ENCODE data around the gene CCL13.

CCL13 gene

DNA sequence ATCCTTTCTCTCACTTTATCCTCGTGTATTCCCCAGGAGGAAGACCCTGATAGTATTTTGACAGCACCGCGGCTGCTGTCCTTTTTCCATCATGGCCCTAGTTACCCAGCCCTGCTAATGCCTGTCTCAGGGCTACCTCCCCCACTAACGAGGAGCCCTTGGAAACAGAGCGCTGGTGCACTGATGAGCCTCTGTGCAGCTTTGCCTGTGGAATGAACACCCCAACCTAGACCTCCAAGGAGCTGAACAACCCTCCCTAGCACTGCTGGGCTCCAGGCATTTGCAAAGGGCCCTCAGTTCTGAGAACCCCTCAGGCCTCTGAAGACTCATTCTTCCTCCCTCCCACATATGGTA lies 30.0 kb downstream of the CCL13 start:
- TF ChIP-seq, protein P1, sequence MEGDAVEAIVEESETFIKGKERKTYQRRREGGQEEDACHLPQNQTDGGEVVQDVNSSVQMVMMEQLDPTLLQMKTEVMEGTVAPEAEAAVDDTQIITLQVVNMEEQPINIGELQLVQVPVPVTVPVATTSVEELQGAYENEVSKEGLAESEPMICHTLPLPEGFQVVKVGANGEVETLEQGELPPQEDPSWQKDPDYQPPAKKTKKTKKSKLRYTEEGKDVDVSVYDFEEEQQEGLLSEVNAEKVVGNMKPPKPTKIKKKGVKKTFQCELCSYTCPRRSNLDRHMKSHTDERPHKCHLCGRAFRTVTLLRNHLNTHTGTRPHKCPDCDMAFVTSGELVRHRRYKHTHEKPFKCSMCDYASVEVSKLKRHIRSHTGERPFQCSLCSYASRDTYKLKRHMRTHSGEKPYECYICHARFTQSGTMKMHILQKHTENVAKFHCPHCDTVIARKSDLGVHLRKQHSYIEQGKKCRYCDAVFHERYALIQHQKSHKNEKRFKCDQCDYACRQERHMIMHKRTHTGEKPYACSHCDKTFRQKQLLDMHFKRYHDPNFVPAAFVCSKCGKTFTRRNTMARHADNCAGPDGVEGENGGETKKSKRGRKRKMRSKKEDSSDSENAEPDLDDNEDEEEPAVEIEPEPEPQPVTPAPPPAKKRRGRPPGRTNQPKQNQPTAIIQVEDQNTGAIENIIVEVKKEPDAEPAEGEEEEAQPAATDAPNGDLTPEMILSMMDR (conservative IDR thresholded peaks at IDR 0.05) = no peak
- H3K27ac ChIP-seq = no peak overlapping the region

DNA sequence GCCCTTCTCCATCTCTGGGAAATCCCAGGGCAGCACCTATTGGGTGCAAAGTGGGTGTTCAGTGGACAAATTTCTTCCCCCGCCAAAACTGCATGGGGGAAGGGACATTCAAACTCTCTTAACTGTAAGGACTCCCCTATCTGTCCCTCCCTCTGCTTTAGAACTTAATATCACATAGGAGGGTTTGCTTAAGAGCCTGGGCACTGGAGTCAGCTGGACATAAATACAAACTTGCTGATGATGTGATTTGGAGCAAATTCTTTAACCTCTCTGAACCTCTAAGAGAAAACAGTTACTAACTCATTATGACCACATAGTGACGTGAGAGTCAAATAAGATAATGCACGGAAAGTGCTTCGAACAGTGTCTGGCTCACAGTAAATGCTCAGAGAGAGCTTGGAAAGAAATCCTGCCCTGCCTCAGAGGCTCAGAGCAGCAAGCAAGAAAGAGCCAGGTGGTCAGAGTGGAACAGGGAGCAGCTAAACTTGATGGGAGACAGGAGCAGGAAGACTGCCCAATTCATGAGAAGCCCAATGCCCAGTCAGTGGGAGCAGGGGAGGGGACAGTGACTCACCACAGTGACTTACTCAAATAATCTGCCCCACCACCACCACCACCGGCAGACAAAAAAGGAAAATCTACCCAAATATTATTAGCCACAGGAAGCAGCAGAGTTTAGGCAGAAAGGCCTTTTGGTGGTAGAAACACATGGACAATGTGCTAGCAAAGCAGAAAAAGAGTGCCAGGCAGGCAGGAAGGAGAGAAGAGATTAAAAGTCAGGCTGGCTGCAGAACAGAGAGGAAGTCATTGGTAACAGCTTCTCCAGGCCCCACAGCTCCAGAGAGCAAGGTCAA lies 30.6 kb downstream of the CCL13 start:
- H3K27ac ChIP-seq = no peak overlapping the region
- TF ChIP-seq, protein P1 (conservative IDR thresholded peaks at IDR 0.05) = no peak

DNA sequence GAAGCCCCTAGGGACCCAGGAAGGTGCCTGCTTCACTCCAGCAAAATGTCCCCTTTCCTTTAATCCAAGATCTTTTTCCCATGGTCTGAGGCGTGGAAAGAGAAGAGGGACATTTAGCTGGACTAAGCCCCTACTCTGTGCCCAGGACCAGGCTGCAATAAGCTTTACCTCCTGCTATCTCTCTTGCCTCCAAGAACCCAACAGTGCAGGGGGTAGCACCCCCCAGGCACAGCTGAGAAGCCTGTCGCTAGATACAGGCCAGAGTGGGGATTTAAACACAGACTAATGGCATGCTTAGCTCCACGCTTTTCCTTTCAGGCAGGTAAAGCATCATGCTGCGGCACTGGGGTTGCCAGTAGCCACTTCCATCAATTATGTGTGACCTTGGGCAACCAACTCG lies 31.3 kb downstream of the CCL13 start:
- H3K27ac ChIP-seq = no peak overlapping the region
- TF ChIP-seq, protein P1 (conservative IDR thresholded peaks at IDR 0.05) = no peak

DNA sequence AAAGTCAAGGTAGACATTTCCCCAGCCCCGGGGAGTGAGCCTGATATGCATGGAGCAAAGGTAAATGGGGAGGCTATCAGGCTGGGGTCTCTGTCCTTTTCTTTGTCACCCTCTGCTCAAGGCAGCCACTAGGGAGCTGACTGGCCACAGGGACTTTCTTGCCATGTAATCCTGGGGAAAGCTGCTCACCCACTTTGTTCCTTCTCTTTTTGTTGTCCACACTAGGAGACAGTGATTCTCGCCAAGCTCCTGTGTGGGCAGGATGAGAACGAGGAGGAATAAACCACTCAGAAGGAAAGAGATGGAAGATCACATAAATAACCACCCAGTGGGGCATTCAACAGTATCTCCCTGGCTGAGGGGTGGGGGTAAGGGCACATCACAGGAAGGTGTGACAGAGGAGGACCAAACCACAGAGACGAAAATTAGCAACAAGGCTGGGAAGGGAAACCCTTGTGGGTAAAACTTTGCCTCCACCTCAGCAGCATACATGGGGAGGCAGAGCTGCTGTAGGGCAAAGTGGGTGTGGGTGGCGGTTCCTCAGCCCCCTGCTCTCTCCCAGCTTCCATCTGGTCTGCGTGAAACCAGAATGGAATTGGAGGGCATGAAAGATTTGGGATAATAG lies 33.0 kb downstream of the CCL13 start:
- H3K27ac ChIP-seq = no peak overlapping the region
- TF ChIP-seq, protein P1 (conservative IDR thresholded peaks at IDR 0.05) = no peak

DNA sequence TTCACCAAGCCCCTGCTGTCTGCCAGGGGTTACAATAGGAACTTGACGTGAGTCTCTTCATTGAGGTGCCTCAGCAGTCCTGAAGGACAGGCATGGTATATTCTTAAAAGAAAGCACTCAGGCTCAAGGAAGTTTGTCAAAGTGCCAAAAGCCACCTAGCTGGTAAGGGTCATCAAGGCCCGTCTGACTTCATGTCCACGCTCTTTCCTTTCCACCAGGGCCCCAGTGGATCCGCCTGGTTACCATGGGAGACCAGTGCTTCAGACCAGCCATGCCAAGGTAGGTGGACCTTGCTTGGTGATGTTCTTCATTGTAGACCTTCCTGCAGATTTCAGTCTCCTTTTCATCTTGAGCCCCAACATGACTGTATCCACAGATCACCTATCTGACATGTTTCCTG lies 34.4 kb downstream of the CCL13 start:
- TF ChIP-seq, protein P1 (conservative IDR thresholded peaks at IDR 0.05) = no peak
- H3K27ac ChIP-seq = no peak overlapping the region

DNA sequence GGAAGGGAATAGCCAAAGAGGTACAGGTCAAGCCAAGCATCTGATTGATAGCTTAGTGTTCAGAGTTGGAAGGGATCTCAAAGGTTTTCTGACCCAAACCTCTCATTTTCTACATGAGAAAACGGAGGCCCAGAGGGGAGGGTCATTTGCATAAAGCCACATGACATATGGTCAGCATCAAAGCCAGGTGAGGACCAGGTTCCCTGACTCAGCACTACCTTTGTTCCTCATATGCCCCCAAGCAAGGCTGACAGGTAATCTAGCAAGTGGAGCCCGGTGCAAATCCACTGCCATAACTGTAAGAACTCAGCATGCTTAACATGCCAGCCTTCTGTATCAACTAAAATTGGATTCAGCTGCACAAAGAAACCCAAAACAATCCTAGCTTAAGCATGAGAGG lies 35.0 kb downstream of the CCL13 start:
- H3K27ac ChIP-seq = no peak overlapping the region
- TF ChIP-seq, protein P1 (conservative IDR thresholded peaks at IDR 0.05) = no peak

DNA sequence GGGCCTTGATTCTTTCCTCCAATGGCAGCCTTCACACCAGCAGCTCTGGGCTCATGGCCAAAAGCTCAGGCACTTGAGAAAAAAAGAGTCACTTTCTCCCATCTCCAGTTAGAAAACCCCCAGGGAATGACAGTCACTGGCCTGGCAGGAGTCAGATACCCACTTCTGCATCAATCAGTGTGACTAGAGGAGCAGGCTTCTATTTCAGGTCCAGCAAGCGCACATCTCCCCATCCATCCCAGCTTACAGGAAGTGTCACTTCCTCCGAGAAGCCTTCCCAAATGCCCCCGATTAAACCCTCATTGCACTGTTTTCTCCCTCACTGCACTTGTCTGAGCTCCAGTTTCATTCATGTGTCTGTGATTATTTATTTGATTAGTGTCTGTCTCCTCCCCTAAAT lies 37.1 kb downstream of the CCL13 start:
- TF ChIP-seq, protein P1 (conservative IDR thresholded peaks at IDR 0.05) = no peak
- H3K27ac ChIP-seq = no peak overlapping the region
